Measurements from ENCODE around the gene DPYD.

DNA sequence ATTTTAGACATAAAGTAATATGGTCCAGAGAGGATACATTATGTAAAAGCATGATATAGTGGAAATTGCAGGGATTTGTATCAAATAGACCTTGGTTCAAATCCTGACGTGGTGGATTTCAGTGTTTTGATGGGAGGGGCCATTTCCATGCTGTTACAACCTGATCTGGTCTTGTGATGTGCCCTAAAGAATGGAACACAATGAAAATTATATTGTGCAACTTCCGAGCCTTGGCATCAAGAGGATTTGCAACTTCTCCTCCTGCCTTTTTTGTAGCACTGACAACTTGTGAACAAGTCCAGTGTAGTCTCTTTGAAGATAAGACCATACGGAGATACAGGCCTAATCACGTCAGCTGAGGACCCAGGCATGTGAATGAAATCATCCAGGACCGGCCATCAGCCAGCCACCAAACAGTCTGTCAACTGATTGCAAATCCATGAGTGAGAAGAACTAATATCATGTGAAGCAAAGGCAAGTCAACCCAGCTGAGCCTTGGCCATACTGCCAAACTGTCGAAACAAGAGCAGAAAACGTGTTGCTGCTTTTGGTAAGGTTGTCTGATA lies 412.1 kb downstream of the DPYD start:
- TF ChIP-seq TAF1 (IDR thresholded peaks at IDR 0.05; ENCODE audit: borderline replicate concordance, low read depth, low read length): no peak
- TF ChIP-seq GATA2 (CRISPR knock-in tag; IDR thresholded peaks at IDR 0.05): no peak
- TF ChIP-seq POLR2AphosphoS5 (IDR thresholded peaks at IDR 0.05; ENCODE audit: low read depth, low read length): no peak
- TF ChIP-seq, protein P1, sequence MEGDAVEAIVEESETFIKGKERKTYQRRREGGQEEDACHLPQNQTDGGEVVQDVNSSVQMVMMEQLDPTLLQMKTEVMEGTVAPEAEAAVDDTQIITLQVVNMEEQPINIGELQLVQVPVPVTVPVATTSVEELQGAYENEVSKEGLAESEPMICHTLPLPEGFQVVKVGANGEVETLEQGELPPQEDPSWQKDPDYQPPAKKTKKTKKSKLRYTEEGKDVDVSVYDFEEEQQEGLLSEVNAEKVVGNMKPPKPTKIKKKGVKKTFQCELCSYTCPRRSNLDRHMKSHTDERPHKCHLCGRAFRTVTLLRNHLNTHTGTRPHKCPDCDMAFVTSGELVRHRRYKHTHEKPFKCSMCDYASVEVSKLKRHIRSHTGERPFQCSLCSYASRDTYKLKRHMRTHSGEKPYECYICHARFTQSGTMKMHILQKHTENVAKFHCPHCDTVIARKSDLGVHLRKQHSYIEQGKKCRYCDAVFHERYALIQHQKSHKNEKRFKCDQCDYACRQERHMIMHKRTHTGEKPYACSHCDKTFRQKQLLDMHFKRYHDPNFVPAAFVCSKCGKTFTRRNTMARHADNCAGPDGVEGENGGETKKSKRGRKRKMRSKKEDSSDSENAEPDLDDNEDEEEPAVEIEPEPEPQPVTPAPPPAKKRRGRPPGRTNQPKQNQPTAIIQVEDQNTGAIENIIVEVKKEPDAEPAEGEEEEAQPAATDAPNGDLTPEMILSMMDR (IDR thresholded peaks at IDR 0.05): no peak
- TF ChIP-seq RAD21 (IDR thresholded peaks at IDR 0.05; ENCODE audit: low read length): no peak
